DOHH2 (cell line): ENCODE measurements around the gene RNF150.

ENCODE experiments used
- H3F3A ChIP-seq: fragments of 200-600 bp; sonication (generic), shearing (Covaris generic); 2 replicates; pipeline ENCODE4 v1.6.0; 2016; ENCODE audit warnings: antibody characterized with exemption, mild to moderate bottlenecking; ENCODE audit not compliant: control insufficient read depth, insufficient read depth
- H3K27ac ChIP-seq: fragments of 200-600 bp; sonication (generic); 2 replicates; pipeline ENCODE4 v1.5.1; 2014; ENCODE audit warnings: low read depth, mild to moderate bottlenecking, low read length, moderate library complexity
- H3K27me3 ChIP-seq: fragments of 200-600 bp; sonication (generic); 2 replicates; pipeline ENCODE4 v1.6.1; 2014; ENCODE audit warnings: mild to moderate bottlenecking, low read length, mixed read lengths; ENCODE audit not compliant: control insufficient read depth
- H3K36me3 ChIP-seq: fragments of 200-600 bp; sonication (generic); 2 replicates; pipeline ENCODE4 v1.6.1; 2014; ENCODE audit warnings: mild to moderate bottlenecking, low read length, moderate library complexity, mixed read lengths; ENCODE audit not compliant: control insufficient read depth
- H3K4me1 ChIP-seq: fragments of 200-600 bp; sonication (generic); 2 replicates; pipeline ENCODE4 v1.6.1; 2014; ENCODE audit warnings: mild to moderate bottlenecking, low read length, mixed read lengths; ENCODE audit not compliant: control insufficient read depth
- H3K4me2 ChIP-seq: fragments of 200-600 bp; sonication (generic); 2 replicates; pipeline ENCODE4 v1.6.0; 2014; ENCODE audit warnings: mild to moderate bottlenecking, low read length, moderate library complexity
- H3K4me3 ChIP-seq: fragments of 200-600 bp; sonication (generic); 2 replicates; pipeline ENCODE4 v1.5.1; 2014; ENCODE audit warnings: mild to moderate bottlenecking, low read length, mixed read lengths
- H3K79me2 ChIP-seq: fragments of 200-600 bp; sonication (generic); 2 replicates; pipeline ENCODE4 v1.6.1; 2014; ENCODE audit warnings: mild to moderate bottlenecking, low read length, mixed read lengths; ENCODE audit not compliant: control insufficient read depth
- H3K9me2 ChIP-seq: fragments of 200-600 bp; sonication (generic); replicated peaks from 2 replicates; pipeline ENCODE4 v1.6.1; 2014; ENCODE audit warnings: mild to moderate bottlenecking, low read length, mixed read lengths; ENCODE audit not compliant: control insufficient read depth
- H3K9me3 ChIP-seq: fragments of 200-600 bp; sonication (generic); 2 replicates; pipeline ENCODE4 v1.6.1; 2014; ENCODE audit warnings: antibody characterized with exemption, low read length, mixed read lengths; ENCODE audit not compliant: control insufficient read depth, insufficient read depth
- H4K20me1 ChIP-seq: fragments of 200-600 bp; sonication (generic); 2 replicates; pipeline ENCODE4 v1.6.0; 2014; ENCODE audit warnings: low read depth, mild to moderate bottlenecking, antibody characterized with exemption, low read length, moderate library complexity; ENCODE audit not compliant: control insufficient read depth, insufficient read depth
- EZH2phosphoT487 ChIP-seq: fragments of 200-600 bp; sonication (generic); IDR thresholded peaks from 2 replicates; pipeline ENCODE4 v1.6.1; 2017; ENCODE audit warnings: borderline replicate concordance, mild to moderate bottlenecking, antibody characterized with exemption, low read length, moderate library complexity, mixed read lengths
- TF ChIP-seq, protein P1 (sequence below): fragments of 200-600 bp; sonication (generic); IDR thresholded peaks from one replicate; pipeline ENCODE4 v1.5.1; 2014; ENCODE audit warnings: antibody characterized with exemption, mild to moderate bottlenecking, low read depth, low read length; ENCODE audit not compliant: poor library complexity, severe bottlenecking

The RNF150 gene

DNA sequence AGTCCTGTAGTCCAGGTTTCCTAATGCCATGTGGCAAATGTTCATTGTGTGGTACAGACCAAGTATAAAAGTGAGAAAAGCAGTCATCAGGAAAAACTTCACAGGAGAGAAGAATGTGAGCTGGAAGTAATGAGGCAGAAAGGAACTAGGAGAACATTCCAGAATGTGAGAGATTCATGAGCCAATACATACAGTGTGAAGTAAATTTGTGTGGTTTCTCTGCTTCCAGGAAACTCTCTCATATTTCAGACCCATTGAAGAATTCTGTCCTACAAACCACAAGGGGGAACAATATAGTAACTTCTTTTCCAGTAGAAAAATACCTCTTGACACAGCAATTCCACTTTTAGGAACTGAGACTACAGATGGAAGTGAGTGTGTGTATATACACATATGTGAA is 136.5 kb downstream of the RNF150 start:
- Histone ChIP-seq H4K20me1 (no peaks in the 10 kb centered on the region), H3K9me2 (no peaks in the 10 kb centered on the region), H3K4me3 (no peak overlapping the region), H3K36me3 (no peaks in the 10 kb centered on the region), H3K4me1 (no peaks in the 10 kb centered on the region), H3K27ac (no peak overlapping the region), H3K27me3 (no peaks in the 10 kb centered on the region), H3K9me3 (no peaks in the 10 kb centered on the region), H3F3A (no peaks in the 10 kb centered on the region), H3K79me2 (no peaks in the 10 kb centered on the region), H3K4me2 (no peak overlapping the region)
- TF ChIP-seq EZH2phosphoT487 = no peak
- TF ChIP-seq, protein P1, sequence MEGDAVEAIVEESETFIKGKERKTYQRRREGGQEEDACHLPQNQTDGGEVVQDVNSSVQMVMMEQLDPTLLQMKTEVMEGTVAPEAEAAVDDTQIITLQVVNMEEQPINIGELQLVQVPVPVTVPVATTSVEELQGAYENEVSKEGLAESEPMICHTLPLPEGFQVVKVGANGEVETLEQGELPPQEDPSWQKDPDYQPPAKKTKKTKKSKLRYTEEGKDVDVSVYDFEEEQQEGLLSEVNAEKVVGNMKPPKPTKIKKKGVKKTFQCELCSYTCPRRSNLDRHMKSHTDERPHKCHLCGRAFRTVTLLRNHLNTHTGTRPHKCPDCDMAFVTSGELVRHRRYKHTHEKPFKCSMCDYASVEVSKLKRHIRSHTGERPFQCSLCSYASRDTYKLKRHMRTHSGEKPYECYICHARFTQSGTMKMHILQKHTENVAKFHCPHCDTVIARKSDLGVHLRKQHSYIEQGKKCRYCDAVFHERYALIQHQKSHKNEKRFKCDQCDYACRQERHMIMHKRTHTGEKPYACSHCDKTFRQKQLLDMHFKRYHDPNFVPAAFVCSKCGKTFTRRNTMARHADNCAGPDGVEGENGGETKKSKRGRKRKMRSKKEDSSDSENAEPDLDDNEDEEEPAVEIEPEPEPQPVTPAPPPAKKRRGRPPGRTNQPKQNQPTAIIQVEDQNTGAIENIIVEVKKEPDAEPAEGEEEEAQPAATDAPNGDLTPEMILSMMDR = no peak

DNA sequence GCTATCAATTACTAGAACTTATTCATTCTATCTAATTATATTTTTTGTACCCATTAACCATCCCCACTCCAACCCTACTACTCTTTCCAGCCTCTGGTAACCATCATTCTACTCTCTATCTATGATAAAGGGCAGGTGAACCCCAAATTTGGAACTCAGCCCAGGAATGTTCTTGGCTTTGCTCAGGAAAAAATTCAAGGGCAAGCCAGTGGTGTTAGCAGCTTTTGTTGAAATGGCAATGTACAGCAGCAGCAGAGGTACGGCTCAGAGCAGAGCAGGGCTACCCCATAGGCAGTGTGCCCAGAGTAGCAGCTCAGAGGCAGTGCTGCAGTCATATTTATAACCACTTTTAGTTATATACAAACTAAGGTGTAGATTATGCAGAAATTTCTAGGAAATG is 138.2 kb downstream of the RNF150 start:
- Histone ChIP-seq H3K4me3 (no peak overlapping the region), H3K36me3 (no peaks in the 10 kb centered on the region), H3K27me3 (no peaks in the 10 kb centered on the region), H3K4me1 (no peaks in the 10 kb centered on the region), H4K20me1 (no peaks in the 10 kb centered on the region), H3K9me2 (no peaks in the 10 kb centered on the region), H3K27ac (no peak overlapping the region), H3K4me2 (no peak overlapping the region), H3F3A (no peaks in the 10 kb centered on the region), H3K9me3 (no peaks in the 10 kb centered on the region), H3K79me2 (no peaks in the 10 kb centered on the region)
- TF ChIP-seq, protein P1 = no peak
- no peak for TF ChIP-seq EZH2phosphoT487

DNA sequence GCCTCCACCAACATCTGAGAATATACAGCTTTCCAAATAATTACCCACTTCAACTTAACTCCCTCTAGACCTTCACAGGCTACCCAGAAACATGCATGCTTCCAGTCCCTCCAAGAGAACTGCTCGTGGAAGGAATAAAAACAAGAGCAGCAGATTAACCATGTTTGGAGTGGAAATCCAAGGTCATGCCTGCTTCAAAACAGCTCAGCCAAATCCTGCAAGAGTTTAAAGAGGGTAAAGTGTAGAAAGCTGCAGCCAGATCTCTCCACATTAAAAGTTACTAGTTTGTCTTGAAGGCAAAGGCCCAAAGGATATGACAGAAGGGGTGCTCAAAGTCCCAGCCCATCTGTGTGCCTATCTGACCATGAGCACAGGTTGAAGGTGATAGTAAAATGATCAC is 139.3 kb downstream of the RNF150 start:
- Histone ChIP-seq H3K79me2 (no peaks in the 10 kb centered on the region), H3K27ac (no peak overlapping the region), H3K9me3 (no peaks in the 10 kb centered on the region), H3K4me2 (no peak overlapping the region), H4K20me1 (no peaks in the 10 kb centered on the region), H3K27me3 (no peaks in the 10 kb centered on the region), H3F3A (no peaks in the 10 kb centered on the region), H3K4me1 (no peaks in the 10 kb centered on the region), H3K36me3 (no peaks in the 10 kb centered on the region), H3K9me2 (no peaks in the 10 kb centered on the region), H3K4me3 (no peak overlapping the region)
- TF ChIP-seq EZH2phosphoT487 = no peak
- TF ChIP-seq, protein P1 = no peak

DNA sequence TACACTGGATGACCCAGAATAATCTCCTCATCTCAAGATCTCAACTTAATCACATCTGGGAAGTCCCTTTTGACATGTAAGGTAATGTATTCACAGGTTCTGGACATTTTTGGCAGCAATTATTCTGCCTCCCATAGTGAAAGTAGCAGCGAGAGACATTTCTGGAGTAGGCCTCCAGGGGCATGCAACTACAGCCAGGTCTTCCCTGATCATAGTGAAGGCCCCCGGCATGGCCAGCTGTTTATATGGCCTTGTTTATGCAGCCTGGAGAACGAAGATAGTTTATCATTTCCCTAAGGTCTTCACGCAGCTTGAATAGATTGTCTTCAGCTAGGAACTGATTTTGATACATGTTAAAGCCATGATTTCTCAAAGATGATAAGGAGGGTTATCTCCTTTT is 139.9 kb downstream of the RNF150 start:
- Histone ChIP-seq H3F3A (no peaks in the 10 kb centered on the region), H3K9me3 (no peaks in the 10 kb centered on the region), H3K4me3 (no peak overlapping the region), H3K79me2 (no peaks in the 10 kb centered on the region), H3K4me1 (no peaks in the 10 kb centered on the region), H3K27ac (no peak overlapping the region), H3K4me2 (no peak overlapping the region), H3K36me3 (no peaks in the 10 kb centered on the region), H3K27me3 (no peaks in the 10 kb centered on the region), H4K20me1 (no peaks in the 10 kb centered on the region), H3K9me2 (no peaks in the 10 kb centered on the region)
- TF ChIP-seq, protein P1 = no peak
- TF ChIP-seq EZH2phosphoT487 = no peak
